ENCODE data around the gene CAPN9.
"Not testable (repeated sequence)": the region's sequence is repeated elsewhere in the genome, so short reads cannot be mapped to it uniquely, and the experiment has no call there.

The CAPN9 gene

DNA sequence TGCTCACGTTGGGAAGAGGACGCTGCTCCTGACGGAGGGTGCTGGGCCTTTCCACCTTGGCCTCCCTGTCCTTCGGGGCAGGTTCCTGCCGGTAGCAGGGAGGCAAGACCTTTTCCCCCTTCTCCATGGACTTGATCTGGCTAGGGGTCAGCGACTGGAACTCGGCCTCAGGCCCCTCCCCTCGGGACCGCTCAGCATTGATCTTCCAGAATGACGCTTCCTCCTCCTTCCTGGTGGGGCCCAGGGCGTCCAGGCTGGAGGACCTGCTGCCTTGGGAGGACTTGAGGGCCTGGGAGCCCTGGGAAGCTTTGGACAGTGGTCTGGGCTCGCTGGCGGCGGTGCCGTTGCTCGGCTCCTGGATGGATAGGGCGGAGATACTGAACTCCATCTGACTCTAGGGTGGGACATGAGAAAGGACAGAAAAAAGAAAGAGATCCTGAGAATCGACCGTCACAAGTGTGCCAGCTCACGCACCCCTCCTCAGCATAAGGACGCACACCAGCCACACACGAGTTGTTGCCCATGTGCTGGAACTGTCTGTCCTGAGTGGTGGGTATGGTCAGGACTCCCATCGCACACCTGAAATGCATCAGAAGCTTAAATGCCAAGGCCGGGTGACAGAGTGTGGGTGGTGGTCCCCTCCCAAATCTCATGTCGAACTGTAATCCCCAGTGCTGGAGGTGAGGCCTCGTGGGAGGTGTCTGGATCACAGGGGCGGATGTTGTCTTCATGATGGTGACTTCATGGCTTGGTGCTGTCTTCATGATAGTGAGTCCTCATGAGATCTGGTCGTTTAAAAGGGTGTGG lies 96.5 kb downstream of the CAPN9 start:
- Histone ChIP-seq H3K36me3 (ENCODE audit: insufficient read depth, low read length) (peaks cover 3% of the 10 kb centered on the region; the same call in 1 of the 2 replicates), H3K9me3 (ENCODE audit: low read depth, low read length) (no peaks in the 10 kb centered on the region), H3K4me3 (no peak overlapping the region), H3K27ac (no peak overlapping the region), H3K9ac (ENCODE audit: insufficient read length) (no peak overlapping the region)
- TF ChIP-seq EZH2 (IDR thresholded peaks at IDR 0.05) (no peak), POLR2AphosphoS5 (IDR thresholded peaks at IDR 0.05; ENCODE audit: borderline replicate concordance, low read depth, low read length) (no peak), FOXP2 (optimal IDR thresholded peaks at IDR 0.05; ENCODE audit: control extremely low read depth, extremely low read length, insufficient read depth) (no peak)
- DNase-seq (ENCODE audit: low read depth, low spot score), result no peak

- TF ChIP-seq POLR2AphosphoS5 (IDR thresholded peaks at IDR 0.05; ENCODE audit: borderline replicate concordance, low read depth, low read length), result no peak
- no peak for TF ChIP-seq EZH2 (IDR thresholded peaks at IDR 0.05)
- TF ChIP-seq FOXP2 (optimal IDR thresholded peaks at IDR 0.05; ENCODE audit: control extremely low read depth, extremely low read length, insufficient read depth), result no peak
- DNase-seq (ENCODE audit: low read depth, low spot score), result no peak
- Histone ChIP-seq H3K9ac (ENCODE audit: insufficient read length) (no peak overlapping the region), H3K9me3 (ENCODE audit: low read depth, low read length) (no peaks in the 10 kb centered on the region), H3K4me3 (no peak overlapping the region), H3K36me3 (ENCODE audit: insufficient read depth, low read length) (peaks cover 3% of the 10 kb centered on the region; the same call in 1 of the 2 replicates), H3K27ac (no peak overlapping the region)
These were observed 97.4 kb downstream of the CAPN9 start for GRCh38 chr1:230844561-230844960.

GRCh38 chr1:230845184-230845583 lies 98.0 kb downstream of the CAPN9 start:
- not testable (repeated sequence) for DNase-seq (ENCODE audit: low read depth, low spot score); H3K4me3 ChIP-seq; H3K9me3 ChIP-seq (ENCODE audit: low read depth, low read length); H3K27ac ChIP-seq; H3K9ac ChIP-seq (ENCODE audit: insufficient read length); H3K36me3 ChIP-seq (ENCODE audit: insufficient read depth, low read length)

- Histone ChIP-seq H3K9me3 (ENCODE audit: low read depth, low read length) (no peaks in the 10 kb centered on the region), H3K36me3 (ENCODE audit: insufficient read depth, low read length) (peaks cover 7% of the 10 kb centered on the region), H3K4me3 (no peak overlapping the region), H3K27ac (no peak overlapping the region), H3K9ac (ENCODE audit: insufficient read length) (no peak overlapping the region)
- DNase-seq (ENCODE audit: low read depth, low spot score), result no peak
- TF ChIP-seq POLR2AphosphoS5 (IDR thresholded peaks at IDR 0.05; ENCODE audit: borderline replicate concordance, low read depth, low read length) (no peak), FOXP2 (optimal IDR thresholded peaks at IDR 0.05; ENCODE audit: control extremely low read depth, extremely low read length, insufficient read depth) (no peak), EZH2 (IDR thresholded peaks at IDR 0.05) (no peak)
These were observed 101.0 kb downstream of the CAPN9 start for GRCh38 chr1:230848235-230848634.

DNA sequence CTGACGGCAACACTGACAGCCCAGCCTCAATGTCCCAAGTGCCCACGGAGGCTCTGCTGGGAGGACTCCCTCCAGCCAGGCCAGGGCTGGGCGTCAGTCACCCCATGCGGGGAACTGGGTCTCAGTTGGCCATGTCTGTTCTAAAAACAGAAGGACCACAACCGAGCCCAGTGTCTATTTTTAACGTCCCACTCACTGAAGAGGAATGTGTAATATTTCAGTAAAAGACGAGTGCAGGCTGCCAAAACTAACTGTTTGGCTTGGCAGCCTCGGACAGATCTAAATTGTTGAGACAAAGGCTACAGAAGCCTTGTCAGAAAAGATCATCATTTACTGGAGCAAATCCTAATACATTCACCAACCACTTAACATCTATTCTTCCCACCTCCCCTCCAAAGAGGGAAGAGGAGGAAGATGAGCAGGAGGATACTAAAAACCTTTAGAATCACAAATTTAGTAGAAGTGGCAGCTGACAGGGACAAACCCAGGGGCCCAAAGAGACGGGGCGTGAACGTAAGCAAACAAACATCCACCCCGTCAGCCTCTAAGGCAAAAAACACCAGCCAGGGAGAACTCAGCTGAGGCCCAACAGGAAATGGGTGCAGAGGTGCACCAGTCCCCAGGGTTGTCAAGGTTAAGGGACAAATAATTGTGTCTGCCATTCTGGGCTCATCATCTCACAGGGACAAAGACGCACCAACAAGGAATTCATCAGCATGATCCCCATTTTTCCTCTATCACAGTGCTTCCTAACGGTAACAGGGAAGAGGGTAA lies 102.5 kb downstream of the CAPN9 start:
- no peak overlapping the region for H3K27ac ChIP-seq
- peaks cover 7% of the 10 kb centered on the region for H3K36me3 ChIP-seq (ENCODE audit: insufficient read depth, low read length)
- H3K4me3 ChIP-seq, result no peak overlapping the region
- no peak overlapping the region for H3K9ac ChIP-seq (ENCODE audit: insufficient read length)
- no peak for DNase-seq (ENCODE audit: low read depth, low spot score)
- no peaks in the 10 kb centered on the region for H3K9me3 ChIP-seq (ENCODE audit: low read depth, low read length)
- TF ChIP-seq FOXP2 (optimal IDR thresholded peaks at IDR 0.05; ENCODE audit: control extremely low read depth, extremely low read length, insufficient read depth), result no peak
- TF ChIP-seq POLR2AphosphoS5 (IDR thresholded peaks at IDR 0.05; ENCODE audit: borderline replicate concordance, low read depth, low read length), result no peak
- TF ChIP-seq EZH2 (IDR thresholded peaks at IDR 0.05), result no peak

- TF ChIP-seq POLR2AphosphoS5 (IDR thresholded peaks at IDR 0.05; ENCODE audit: borderline replicate concordance, low read depth, low read length), result no peak
- TF ChIP-seq EZH2 (IDR thresholded peaks at IDR 0.05), result no peak
- no peak for TF ChIP-seq FOXP2 (optimal IDR thresholded peaks at IDR 0.05; ENCODE audit: control extremely low read depth, extremely low read length, insufficient read depth)
- Histone ChIP-seq H3K9ac (ENCODE audit: insufficient read length) (no peak overlapping the region), H3K4me3 (no peak overlapping the region), H3K9me3 (ENCODE audit: low read depth, low read length) (no peaks in the 10 kb centered on the region), H3K27ac (no peak overlapping the region), H3K36me3 (ENCODE audit: insufficient read depth, low read length) (peaks cover 14% of the 10 kb centered on the region)
- DNase-seq (ENCODE audit: low read depth, low spot score), result no peak
These were observed 103.4 kb downstream of the CAPN9 start for GRCh38 chr1:230850547-230850946.

DNA sequence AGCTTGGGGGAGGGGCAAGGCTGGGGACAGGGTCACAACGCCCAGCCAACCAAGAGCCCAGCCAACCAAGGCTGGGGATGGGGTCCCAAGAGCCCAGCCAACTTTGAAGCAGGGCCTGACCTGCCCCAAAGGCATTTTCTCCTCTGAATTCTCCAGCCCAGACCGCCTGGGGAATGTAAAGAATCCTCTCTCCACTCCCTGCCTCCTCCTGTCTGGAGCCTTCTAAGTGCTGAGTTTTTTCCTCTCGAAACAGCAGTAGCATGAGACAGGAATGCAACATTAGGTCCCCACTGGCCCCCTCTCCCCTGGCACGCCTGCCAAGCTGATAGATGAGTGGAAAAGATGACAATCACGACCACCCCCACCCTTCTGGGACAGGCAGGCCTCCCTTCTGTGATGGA lies 104.1 kb downstream of the CAPN9 start:
- Histone ChIP-seq H3K9ac (ENCODE audit: insufficient read length) (no peak overlapping the region), H3K27ac (no peak overlapping the region), H3K4me3 (no peak overlapping the region), H3K9me3 (ENCODE audit: low read depth, low read length) (no peaks in the 10 kb centered on the region), H3K36me3 (ENCODE audit: insufficient read depth, low read length) (peaks cover 14% of the 10 kb centered on the region)
- no peak for TF ChIP-seq POLR2AphosphoS5 (IDR thresholded peaks at IDR 0.05; ENCODE audit: borderline replicate concordance, low read depth, low read length)
- no peak for TF ChIP-seq FOXP2 (optimal IDR thresholded peaks at IDR 0.05; ENCODE audit: control extremely low read depth, extremely low read length, insufficient read depth)
- no peak for TF ChIP-seq EZH2 (IDR thresholded peaks at IDR 0.05)
- no peak for DNase-seq (ENCODE audit: low read depth, low spot score)

Measured in SK-N-MC (cell line).